ENCODE measurements around the gene FCF1. TPM values are rescaled to one million over a fixed set of nuclear protein-coding genes. Genes with fewer than 3 reads are reported as not detected.

The FCF1 gene
- total and polyA plus RNA-seq, 9 of the 15 experiments (the other 6 are each of a cell fraction or from before 2014, with no cell fraction given), result 6.8 to 91.9 (median 40.0) TPM

GRCh38 chr14:74710480-74710879 is 2.5 kb upstream of the FCF1 start (continued):
- TF ChIP-seq DEAF1 (CRISPR knock-in tag; IDR thresholded peaks at IDR 0.05) (no peak), RUNX1 (IDR thresholded peaks at IDR 0.05; ENCODE audit: low read depth) (no peak), ZNF583 (CRISPR knock-in tag; IDR thresholded peaks at IDR 0.05) (no peak), HBP1 (CRISPR knock-in tag; IDR thresholded peaks at IDR 0.05) (no peak), RERE (CRISPR knock-in tag; IDR thresholded peaks at IDR 0.05; ENCODE audit: borderline replicate concordance) (no peak), EWSR1 (IDR thresholded peaks at IDR 0.05; ENCODE audit: borderline replicate concordance, low read depth, partially characterized antibody) (no peak), GTF2F1 (IDR thresholded peaks at IDR 0.05; ENCODE audit: low read depth, low read length) (no peak), FOXO4 (CRISPR knock-in tag; IDR thresholded peaks at IDR 0.05) (no peak), TCFL5 (CRISPR knock-in tag; conservative IDR thresholded peaks at IDR 0.05) (no peak)
